ENCODE measurements around the gene SLC35A2.

- TF ChIP-seq, protein P1, sequence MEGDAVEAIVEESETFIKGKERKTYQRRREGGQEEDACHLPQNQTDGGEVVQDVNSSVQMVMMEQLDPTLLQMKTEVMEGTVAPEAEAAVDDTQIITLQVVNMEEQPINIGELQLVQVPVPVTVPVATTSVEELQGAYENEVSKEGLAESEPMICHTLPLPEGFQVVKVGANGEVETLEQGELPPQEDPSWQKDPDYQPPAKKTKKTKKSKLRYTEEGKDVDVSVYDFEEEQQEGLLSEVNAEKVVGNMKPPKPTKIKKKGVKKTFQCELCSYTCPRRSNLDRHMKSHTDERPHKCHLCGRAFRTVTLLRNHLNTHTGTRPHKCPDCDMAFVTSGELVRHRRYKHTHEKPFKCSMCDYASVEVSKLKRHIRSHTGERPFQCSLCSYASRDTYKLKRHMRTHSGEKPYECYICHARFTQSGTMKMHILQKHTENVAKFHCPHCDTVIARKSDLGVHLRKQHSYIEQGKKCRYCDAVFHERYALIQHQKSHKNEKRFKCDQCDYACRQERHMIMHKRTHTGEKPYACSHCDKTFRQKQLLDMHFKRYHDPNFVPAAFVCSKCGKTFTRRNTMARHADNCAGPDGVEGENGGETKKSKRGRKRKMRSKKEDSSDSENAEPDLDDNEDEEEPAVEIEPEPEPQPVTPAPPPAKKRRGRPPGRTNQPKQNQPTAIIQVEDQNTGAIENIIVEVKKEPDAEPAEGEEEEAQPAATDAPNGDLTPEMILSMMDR (IDR thresholded peaks at IDR 0.05 in 4 of 5, conservative IDR thresholded peaks at IDR 0.05 in 1 of 5): no peak
- TF ChIP-seq POLR2A (IDR thresholded peaks at IDR 0.05): no peak
Observed at GRCh38 chrX:48864210-48864609, 47.2 kb downstream of the SLC35A2 start.
